ENCODE data around the gene EEF1A2. TPM values are rescaled to one million over a fixed set of nuclear protein-coding genes. Genes with fewer than 3 reads are reported as not detected.

The EEF1A2 gene
- total RNA-seq, 4 donors from 2014 or later = 1.1 to 1.5 TPM; not detected in 2

DNA sequence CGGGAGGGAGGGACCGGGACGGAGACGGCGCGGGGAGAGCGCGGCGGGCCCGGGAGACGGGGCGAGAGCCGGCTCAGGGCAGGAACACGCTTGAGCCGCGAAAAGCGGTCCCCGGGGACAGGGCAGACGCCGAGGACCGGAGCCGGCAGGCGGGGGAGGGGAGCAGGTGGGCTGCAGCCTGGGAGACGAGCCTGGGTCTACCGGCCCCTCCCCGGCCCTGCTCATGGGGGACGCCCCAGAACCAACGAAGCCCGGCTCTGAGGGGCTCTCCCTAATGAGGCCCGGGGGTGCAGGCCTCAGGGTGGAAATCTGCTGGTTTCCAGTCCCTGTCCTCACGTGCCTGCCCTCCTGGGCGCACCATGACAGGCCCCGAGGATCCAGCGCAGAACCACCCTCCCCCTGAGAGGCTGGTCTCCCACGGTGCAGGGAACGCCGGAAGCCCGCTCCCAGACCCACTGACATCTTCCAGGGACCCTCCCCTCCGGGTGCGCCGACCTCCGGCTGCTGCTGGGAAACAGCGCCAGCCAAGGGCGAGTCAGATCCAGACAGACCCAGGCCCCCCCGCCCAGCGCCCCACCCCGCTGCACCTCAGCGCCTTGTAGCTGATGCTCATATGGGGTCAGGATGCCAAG is 571 bp upstream of the EEF1A2 start:
- TF ChIP-seq POLR2A (IDR thresholded peaks at IDR 0.05) = no peak
- TF ChIP-seq, protein P1, sequence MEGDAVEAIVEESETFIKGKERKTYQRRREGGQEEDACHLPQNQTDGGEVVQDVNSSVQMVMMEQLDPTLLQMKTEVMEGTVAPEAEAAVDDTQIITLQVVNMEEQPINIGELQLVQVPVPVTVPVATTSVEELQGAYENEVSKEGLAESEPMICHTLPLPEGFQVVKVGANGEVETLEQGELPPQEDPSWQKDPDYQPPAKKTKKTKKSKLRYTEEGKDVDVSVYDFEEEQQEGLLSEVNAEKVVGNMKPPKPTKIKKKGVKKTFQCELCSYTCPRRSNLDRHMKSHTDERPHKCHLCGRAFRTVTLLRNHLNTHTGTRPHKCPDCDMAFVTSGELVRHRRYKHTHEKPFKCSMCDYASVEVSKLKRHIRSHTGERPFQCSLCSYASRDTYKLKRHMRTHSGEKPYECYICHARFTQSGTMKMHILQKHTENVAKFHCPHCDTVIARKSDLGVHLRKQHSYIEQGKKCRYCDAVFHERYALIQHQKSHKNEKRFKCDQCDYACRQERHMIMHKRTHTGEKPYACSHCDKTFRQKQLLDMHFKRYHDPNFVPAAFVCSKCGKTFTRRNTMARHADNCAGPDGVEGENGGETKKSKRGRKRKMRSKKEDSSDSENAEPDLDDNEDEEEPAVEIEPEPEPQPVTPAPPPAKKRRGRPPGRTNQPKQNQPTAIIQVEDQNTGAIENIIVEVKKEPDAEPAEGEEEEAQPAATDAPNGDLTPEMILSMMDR (IDR thresholded peaks at IDR 0.05) = no peak
- H3K4me1 ChIP-seq = peaks cover 0 to 10% of the 10 kb centered on the region in 2 donors
- no peak overlapping the region for H3K27ac ChIP-seq
- H3K27me3 ChIP-seq = peaks cover 9 to 17% of the 10 kb centered on the region in 2 donors
- H3K36me3 ChIP-seq = no peaks in the 10 kb centered on the region
- H3K9me3 ChIP-seq = no peaks in the 10 kb centered on the region
- DNase-seq = no peak
- peak overlapping the region in 1 of 2 donors; percentile 22 for H3K4me3 ChIP-seq
- intact Hi-C loops (cut with DNase I; ENCODE audit: low total_unique reads) = no loop called here

DNA sequence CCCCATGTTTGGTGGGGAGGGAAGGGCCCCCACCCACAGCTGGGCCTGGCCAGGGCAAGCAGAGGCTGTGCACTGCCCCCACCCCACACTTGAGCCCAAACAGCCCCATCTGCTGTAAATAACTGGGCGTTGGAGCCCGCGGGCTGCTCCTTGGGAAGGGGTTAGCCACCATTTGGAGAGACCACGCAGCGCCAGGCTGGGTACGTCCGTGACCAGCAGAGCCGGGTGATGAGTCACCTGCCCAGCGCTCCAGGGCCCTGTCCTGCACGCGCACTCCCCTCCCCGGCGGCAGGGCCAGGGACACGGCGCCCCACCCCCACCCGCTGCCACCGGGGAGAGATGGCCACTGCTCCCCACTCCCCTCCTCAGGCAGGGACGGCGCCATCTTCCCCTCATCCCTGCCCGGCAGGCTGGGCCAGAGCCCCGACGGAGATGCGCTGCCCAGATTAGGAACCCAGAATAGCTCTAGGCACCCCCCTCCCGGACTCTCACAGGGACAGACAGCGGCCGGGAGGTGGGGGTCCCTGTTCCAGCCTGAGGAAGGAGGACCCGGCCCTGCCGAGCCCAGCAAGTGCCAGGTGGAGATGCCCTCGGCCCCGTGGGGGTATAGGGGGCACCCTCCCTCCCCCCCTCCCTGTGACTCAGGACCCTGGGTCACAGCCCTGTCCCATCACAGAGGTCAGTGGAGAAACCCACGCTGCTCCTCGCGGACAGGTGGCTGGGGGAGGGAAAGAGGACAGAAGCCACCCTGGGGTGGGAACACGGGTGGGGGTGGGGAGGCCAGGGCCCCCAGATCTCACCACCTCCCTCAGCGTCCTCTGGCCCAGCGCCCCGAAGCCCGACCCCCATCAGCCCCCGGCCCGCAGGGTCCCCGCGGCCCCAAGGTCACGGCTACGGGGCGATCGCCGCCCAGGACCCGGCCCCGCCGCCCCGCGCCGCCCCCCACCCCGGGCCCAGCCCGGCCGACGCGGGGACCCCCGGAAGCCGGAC is 642 bp downstream of the EEF1A2 start:
- Histone ChIP-seq H3K4me3 (no peak overlapping the region), H3K4me1 (peaks cover 0 to 10% of the 10 kb centered on the region in 2 donors), H3K27me3 (peaks cover 9 to 17% of the 10 kb centered on the region in 2 donors), H3K36me3 (no peaks in the 10 kb centered on the region), H3K27ac (no peak overlapping the region), H3K9me3 (no peaks in the 10 kb centered on the region)
- DNase-seq = no peak
- intact Hi-C loops (cut with DNase I; ENCODE audit: low total_unique reads) = no loop called here
- TF ChIP-seq, protein P1 (IDR thresholded peaks at IDR 0.05) = no peak
- no peak for TF ChIP-seq POLR2A (IDR thresholded peaks at IDR 0.05)

DNA sequence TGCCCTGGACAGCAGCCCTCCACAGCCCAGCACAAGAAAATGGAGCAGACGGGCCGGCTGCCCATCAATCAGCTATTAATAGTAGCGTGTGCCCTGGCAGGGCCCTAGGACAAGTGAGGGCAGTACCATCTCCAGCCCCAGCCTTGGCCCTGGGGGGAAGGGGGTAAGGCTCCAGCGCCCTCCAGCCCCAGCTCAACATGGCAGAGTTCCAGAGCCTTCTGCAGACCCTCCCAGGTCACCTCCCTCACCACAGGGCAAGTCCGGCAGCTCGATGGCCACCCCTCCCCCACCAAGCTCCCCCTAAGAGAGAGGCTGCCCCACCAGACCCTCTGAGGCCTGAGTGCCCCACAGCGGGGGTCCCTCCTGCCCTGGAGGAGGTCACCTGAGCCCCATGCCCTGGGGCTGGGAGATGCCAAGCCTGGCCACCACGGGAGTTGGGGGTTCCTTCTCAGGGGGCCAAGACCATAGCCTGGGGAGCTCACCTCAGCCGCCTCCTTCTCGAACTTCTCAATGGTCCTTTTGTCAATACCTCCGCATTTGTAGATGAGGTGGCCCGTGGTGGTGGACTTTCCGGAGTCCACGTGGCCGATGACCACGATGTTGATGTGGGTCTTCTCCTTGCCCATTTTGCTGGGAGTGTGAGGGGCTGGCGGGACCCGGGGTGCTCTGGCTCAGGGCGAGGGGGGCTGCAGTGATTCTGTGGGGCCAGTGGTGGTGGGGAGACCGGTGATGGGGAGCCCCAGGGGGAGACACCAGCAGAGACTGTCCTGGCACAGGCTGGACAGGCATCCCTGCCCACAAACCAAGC is 1.5 kb downstream of the EEF1A2 start:
- TF ChIP-seq POLR2A (IDR thresholded peaks at IDR 0.05) = no peak
- TF ChIP-seq, protein P1 (IDR thresholded peaks at IDR 0.05) = no peak
- Histone ChIP-seq H3K36me3 (no peaks in the 10 kb centered on the region), H3K4me3 (no peak overlapping the region), H3K4me1 (peaks cover 0 to 10% of the 10 kb centered on the region in 2 donors), H3K9me3 (no peaks in the 10 kb centered on the region), H3K27ac (no peak overlapping the region), H3K27me3 (peaks cover 9 to 17% of the 10 kb centered on the region in 2 donors)
- intact Hi-C loops (cut with DNase I; ENCODE audit: low total_unique reads) = no loop called here
- no peak for DNase-seq

DNA sequence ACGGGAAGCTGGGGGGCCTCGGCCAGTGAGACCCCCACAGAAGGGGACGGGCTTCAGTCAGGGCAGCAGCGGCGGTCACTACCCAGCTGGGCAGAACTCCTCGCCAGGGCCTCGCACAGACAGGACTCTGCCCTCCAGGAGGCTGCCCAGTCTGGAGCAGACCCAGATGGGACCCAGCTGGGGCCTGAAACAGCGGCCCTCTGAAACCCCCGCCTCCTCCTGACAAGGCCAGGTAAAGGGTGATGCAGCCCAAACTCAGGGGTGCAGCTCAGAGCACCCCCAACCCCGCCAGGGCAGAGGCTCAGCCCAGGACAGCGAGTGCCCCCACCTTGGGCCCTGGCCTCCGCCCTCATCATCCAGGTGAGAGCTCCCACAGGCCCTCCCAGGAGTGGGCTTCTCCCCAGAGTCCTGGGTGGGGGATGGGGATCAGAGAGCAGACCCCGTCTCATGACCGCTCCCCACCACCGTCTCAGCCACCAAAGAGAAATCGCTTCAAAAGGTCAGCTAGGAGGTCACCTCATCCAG is 2.2 kb downstream of the EEF1A2 start:
- Histone ChIP-seq H3K27ac (no peak overlapping the region), H3K27me3 (peaks cover 9 to 17% of the 10 kb centered on the region in 2 donors), H3K4me3 (peak overlapping the region in 1 of 2 donors; percentile 17), H3K4me1 (peaks cover 0 to 10% of the 10 kb centered on the region in 2 donors), H3K9me3 (no peaks in the 10 kb centered on the region), H3K36me3 (no peaks in the 10 kb centered on the region)
- intact Hi-C loops (cut with DNase I; ENCODE audit: low total_unique reads) = no loop called here
- TF ChIP-seq POLR2A (IDR thresholded peaks at IDR 0.05) = no peak
- DNase-seq = no peak

All from uterus (tissue), 4 donors.